ENCODE results near the gene GFAP.

GFAP gene

GRCh38 chr17:44863061-44863918, 52.0 kb downstream of the GFAP start:
- no peak overlapping the region for H3K4me3 ChIP-seq (ENCODE audit: low read length)
- no peak for DNase-seq (ENCODE audit: low read depth)
- TF ChIP-seq, protein P1, sequence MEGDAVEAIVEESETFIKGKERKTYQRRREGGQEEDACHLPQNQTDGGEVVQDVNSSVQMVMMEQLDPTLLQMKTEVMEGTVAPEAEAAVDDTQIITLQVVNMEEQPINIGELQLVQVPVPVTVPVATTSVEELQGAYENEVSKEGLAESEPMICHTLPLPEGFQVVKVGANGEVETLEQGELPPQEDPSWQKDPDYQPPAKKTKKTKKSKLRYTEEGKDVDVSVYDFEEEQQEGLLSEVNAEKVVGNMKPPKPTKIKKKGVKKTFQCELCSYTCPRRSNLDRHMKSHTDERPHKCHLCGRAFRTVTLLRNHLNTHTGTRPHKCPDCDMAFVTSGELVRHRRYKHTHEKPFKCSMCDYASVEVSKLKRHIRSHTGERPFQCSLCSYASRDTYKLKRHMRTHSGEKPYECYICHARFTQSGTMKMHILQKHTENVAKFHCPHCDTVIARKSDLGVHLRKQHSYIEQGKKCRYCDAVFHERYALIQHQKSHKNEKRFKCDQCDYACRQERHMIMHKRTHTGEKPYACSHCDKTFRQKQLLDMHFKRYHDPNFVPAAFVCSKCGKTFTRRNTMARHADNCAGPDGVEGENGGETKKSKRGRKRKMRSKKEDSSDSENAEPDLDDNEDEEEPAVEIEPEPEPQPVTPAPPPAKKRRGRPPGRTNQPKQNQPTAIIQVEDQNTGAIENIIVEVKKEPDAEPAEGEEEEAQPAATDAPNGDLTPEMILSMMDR (IDR thresholded peaks at IDR 0.05; ENCODE audit: insufficient read depth, low read depth, low read length, missing control alignments): no peak

GRCh38 chr17:44862278-44862914, 52.9 kb downstream of the GFAP start:
- TF ChIP-seq, protein P1 (IDR thresholded peaks at IDR 0.05; ENCODE audit: insufficient read depth, low read depth, low read length, missing control alignments): no peak
- no peak overlapping the region for H3K4me3 ChIP-seq (ENCODE audit: low read length)
- no peak for DNase-seq (ENCODE audit: low read depth)

- TF ChIP-seq, protein P1 (IDR thresholded peaks at IDR 0.05; ENCODE audit: insufficient read depth, low read depth, low read length, missing control alignments): no peak
- H3K4me3 ChIP-seq (ENCODE audit: low read length): no peak overlapping the region
- no peak for DNase-seq (ENCODE audit: low read depth)
These were observed 55.6 kb downstream of the GFAP start for GRCh38 chr17:44859701-44860100.

- H3K4me3 ChIP-seq (ENCODE audit: low read length): no peak overlapping the region
- no peak for DNase-seq (ENCODE audit: low read depth)
- TF ChIP-seq, protein P1 (IDR thresholded peaks at IDR 0.05; ENCODE audit: insufficient read depth, low read depth, low read length, missing control alignments): no peak
These were observed 61.1 kb downstream of the GFAP start for GRCh38 chr17:44854192-44854591.

Measured in epithelial cell of esophagus (primary cell).